Brain microvascular endothelial cell (primary cell): ENCODE data around the gene CCDC82.
A peak's percentile ranks its signal among the peaks of the same experiment; 100 is the strongest.

Experiments used
- DNase-seq: peaks from one replicate; pipeline ENCODE4 v3.0.0-alpha.2; 2020
- H3K27ac ChIP-seq: fragments of 250-450 bp; sonication (Bioruptor Pico); 2 replicates; pipeline ENCODE4 v1.5.1; 2020; ENCODE audit warnings: mild to moderate bottlenecking, moderate library complexity
- H3K27me3 ChIP-seq: fragments of 250-450 bp; sonication (Bioruptor Pico); replicated peaks from 2 replicates; pipeline ENCODE4 v1.5.1; 2020; ENCODE audit warnings: mild to moderate bottlenecking
- H3K36me3 ChIP-seq: fragments of 250-450 bp; sonication (Bioruptor Pico); replicated peaks from 2 replicates; pipeline ENCODE4 v1.5.1; 2020; ENCODE audit warnings: mild to moderate bottlenecking
- H3K4me3 ChIP-seq: 2 replicates; pipeline ENCODE4 v1.5.1; 2011; ENCODE audit warnings: low read depth, mild to moderate bottlenecking, control low read depth, low read length, moderate library complexity
- CTCF ChIP-seq: IDR thresholded peaks from 2 replicates; pipeline ENCODE4 v1.5.1; 2011; ENCODE audit warnings: low read depth, mild to moderate bottlenecking, moderate library complexity, low read length, control low read depth, inconsistent platforms; ENCODE audit errors: missing control alignments
- in situ Hi-C: cut with HindIII; loops from 2 replicates; pipeline ENCODE4 v1.10.0; 2017; ENCODE audit warnings: low sequenced_read_pairs, low pct_ligation_motif_present

The CCDC82 gene

GRCh38 chr11:96376796-96377195 is 12.9 kb downstream of the CCDC82 start:
- Histone ChIP-seq H3K4me3 (no peak overlapping the region), H3K27ac (no peak overlapping the region), H3K36me3 (peaks cover 12% of the 10 kb centered on the region), H3K27me3 (no peaks in the 10 kb centered on the region)
- no peak for DNase-seq
- TF ChIP-seq CTCF: no peak
- in situ Hi-C loops: no loop called here

GRCh38 chr11:96373826-96374225 is 15.9 kb downstream of the CCDC82 start:
- Histone ChIP-seq H3K27ac (no peak overlapping the region), H3K4me3 (no peak overlapping the region), H3K27me3 (no peaks in the 10 kb centered on the region), H3K36me3 (peaks cover 11% of the 10 kb centered on the region)
- TF ChIP-seq CTCF: no peak
- in situ Hi-C loops: no loop called here
- DNase-seq: no peak

GRCh38 chr11:96367342-96367741 is 22.4 kb downstream of the CCDC82 start:
- Histone ChIP-seq H3K27ac (no peak overlapping the region), H3K36me3 (peaks cover 19% of the 10 kb centered on the region), H3K4me3 (no peak overlapping the region), H3K27me3 (no peaks in the 10 kb centered on the region)
- TF ChIP-seq CTCF: no peak
- DNase-seq: no peak
- in situ Hi-C loops: no loop called here

- Histone ChIP-seq H3K27me3 (no peaks in the 10 kb centered on the region), H3K27ac (no peak overlapping the region), H3K36me3 (peaks cover 14% of the 10 kb centered on the region), H3K4me3 (no peak overlapping the region)
- in situ Hi-C loops: no loop called here
- no peak for TF ChIP-seq CTCF
- no peak for DNase-seq
These were observed 23.7 kb downstream of the CCDC82 start for GRCh38 chr11:96366024-96366423.

- DNase-seq: no peak
- H3K4me3 ChIP-seq: no peak overlapping the region
- in situ Hi-C loops: no loop called here
- H3K27me3 ChIP-seq: no peaks in the 10 kb centered on the region
- H3K36me3 ChIP-seq: peaks cover 14% of the 10 kb centered on the region
- H3K27ac ChIP-seq: no peak overlapping the region
- TF ChIP-seq CTCF: no peak
These were observed 24.2 kb downstream of the CCDC82 start for GRCh38 chr11:96365493-96365892.

- peak; percentile 64 for DNase-seq
- in situ Hi-C loops: no loop called here
- TF ChIP-seq CTCF: no peak
- peaks cover 6% of the 10 kb centered on the region for H3K36me3 ChIP-seq
- H3K27ac ChIP-seq: no peak overlapping the region
- no peaks in the 10 kb centered on the region for H3K27me3 ChIP-seq
- H3K4me3 ChIP-seq: no peak overlapping the region
These were observed 27.9 kb downstream of the CCDC82 start for GRCh38 chr11:96361778-96362177.
